ENCODE measurements around the gene TMX4. TPM values are rescaled to one million over a fixed set of nuclear protein-coding genes. Genes with fewer than 3 reads are reported as not detected.
"Not testable (repeated sequence)": the region's sequence is repeated elsewhere in the genome, so short reads cannot be mapped to it uniquely, and the experiment has no call there.

The TMX4 gene
- total and polyA plus RNA-seq, 5 donors, result 77.1 to 220 (median 203) TPM

DNA sequence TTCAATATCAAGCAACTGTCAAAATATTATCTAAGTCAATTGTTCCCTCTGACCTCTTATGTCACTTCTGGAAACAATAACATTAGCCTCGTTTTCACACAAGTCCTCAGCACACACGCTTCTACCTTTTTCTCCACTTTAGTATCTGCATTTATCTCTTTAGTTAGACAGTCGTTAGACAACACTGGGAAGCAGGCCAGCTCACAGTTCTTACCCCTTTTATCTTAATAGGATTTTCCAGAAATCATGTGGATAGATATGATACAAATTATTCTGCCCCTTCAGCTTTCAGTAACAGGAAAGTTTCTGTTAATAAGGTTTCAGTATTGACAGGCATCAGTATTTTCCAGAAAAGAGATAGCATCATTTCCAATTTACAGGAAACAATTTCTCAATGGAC is 53.4 kb downstream of the TMX4 start:
- H3K9me3 ChIP-seq (ENCODE audit: control insufficient read depth, low read length), result no peaks in the 10 kb centered on the region
- intact Hi-C loops (cut with DNase I), result no loop called here
- H3K27ac ChIP-seq (ENCODE audit: low read length), result no peak overlapping the region
- ATAC-seq (no peak), DNase-seq (no peak)
- WGBS, result 26% methylated on average over 3 of the region's 3 CpGs
- H3K4me1 ChIP-seq (ENCODE audit: control insufficient read depth, insufficient read depth, low read length), result no peaks in the 10 kb centered on the region
- H3K4me3 ChIP-seq (ENCODE audit: low read length), result no peak overlapping the region
- H3K27me3 ChIP-seq (ENCODE audit: control insufficient read depth, insufficient read depth), result no peaks in the 10 kb centered on the region

DNA sequence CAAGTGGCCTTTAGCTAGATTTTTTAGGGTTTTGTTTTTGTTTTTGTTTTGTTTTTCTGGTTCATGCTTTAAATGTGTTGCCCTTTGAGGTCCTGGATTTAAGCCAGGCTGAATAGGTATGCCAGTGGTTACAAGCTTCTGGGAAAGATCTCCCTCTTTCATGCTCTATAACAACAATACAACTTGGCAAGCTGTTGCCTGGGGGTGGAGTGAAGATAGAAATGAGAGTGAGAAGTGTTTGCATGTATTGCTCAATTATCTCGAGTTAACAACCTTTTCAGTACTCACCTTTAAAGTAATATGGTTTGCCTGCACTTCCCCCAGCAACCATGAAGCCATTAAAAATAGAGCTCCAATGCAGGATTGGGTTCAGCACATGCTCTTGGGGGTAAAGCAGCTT is 60.1 kb downstream of the TMX4 start:
- 39% methylated on average over 1 of the region's 1 CpG for WGBS
- Histone ChIP-seq H3K4me1 (ENCODE audit: control insufficient read depth, insufficient read depth, low read length) (peaks cover 1% of the 10 kb centered on the region), H3K27me3 (ENCODE audit: control insufficient read depth, insufficient read depth) (no peaks in the 10 kb centered on the region), H3K27ac (ENCODE audit: low read length) (no peak overlapping the region), H3K4me3 (ENCODE audit: low read length) (no peak overlapping the region), H3K9me3 (ENCODE audit: control insufficient read depth, low read length) (no peaks in the 10 kb centered on the region)
- no peak for DNase-seq
- intact Hi-C loops (cut with DNase I), result no loop called here
- no peak for ATAC-seq

DNA sequence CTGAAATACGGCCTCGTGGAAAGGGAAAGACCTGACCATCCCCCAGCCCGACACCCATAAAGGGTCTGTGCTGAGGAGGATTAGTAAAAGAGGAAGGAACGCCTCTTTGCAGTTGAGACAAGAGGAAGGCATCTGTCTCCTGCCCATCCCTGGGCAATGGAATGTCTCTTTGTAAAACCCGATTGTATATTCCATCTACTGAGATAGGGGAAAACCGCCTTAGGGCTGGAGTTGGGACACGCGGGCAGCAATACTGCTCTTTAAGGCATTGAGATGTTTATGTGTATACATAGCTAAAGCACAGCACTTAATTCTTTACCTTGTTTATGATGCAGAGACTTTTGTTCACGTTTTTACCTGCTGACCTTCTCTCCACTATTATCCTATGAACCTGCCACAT is 63.0 kb downstream of the TMX4 start:
- intact Hi-C loops (cut with DNase I); H3K4me1 ChIP-seq (ENCODE audit: control insufficient read depth, insufficient read depth, low read length); DNase-seq; ATAC-seq; H3K9me3 ChIP-seq (ENCODE audit: control insufficient read depth, low read length); H3K27me3 ChIP-seq (ENCODE audit: control insufficient read depth, insufficient read depth); H3K4me3 ChIP-seq (ENCODE audit: low read length); H3K27ac ChIP-seq (ENCODE audit: low read length): not testable (repeated sequence)
- WGBS, result 79% methylated on average over 9 of the region's 9 CpGs

DNA sequence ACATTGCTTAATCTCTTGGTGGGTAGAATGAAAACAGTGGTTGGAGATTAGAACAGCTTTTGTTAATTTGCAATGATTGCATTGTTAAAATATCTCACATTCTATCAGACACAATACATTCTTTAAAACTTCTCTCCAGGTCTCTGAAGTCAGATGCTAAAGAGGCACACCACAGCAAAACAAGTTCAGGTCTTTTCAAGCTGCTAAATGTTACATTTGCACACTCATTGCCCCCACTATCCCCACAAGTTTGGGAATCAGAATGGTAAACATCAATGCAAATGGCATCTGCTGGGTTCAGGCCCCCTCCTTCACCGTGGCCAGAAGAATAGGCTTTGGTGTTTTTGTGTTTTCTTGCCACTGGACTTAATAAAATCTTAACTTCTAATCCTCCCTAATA is 69.2 kb downstream of the TMX4 start:
- no peak for DNase-seq
- 78% methylated on average over 1 of the region's 1 CpG for WGBS
- H3K9me3 ChIP-seq (ENCODE audit: control insufficient read depth, low read length), result no peaks in the 10 kb centered on the region
- H3K4me1 ChIP-seq (ENCODE audit: control insufficient read depth, insufficient read depth, low read length), result no peaks in the 10 kb centered on the region
- H3K4me3 ChIP-seq (ENCODE audit: low read length), result no peak overlapping the region
- intact Hi-C loops (cut with DNase I), result no loop called here
- ATAC-seq, result no peak
- H3K27ac ChIP-seq (ENCODE audit: low read length), result no peak overlapping the region
- H3K27me3 ChIP-seq (ENCODE audit: control insufficient read depth, insufficient read depth), result no peaks in the 10 kb centered on the region

DNA sequence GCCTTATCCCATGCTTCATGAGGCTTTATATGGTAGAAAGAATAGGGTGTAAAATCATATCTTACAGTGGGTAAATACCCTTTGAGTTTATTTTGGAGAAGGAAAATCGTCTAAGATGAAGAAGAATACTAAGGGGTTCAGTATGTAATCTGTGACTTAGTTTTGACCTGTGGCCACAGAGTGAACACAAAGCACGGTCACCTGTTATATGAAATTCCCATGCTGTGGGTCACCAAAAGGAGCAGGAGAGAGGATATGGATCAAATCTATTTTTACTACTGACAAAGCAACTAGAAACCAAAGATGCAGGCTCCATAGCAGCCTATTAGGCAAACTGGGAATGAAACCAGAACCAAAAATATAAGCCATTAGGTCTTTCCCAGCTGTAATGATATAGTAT is 75.7 kb downstream of the TMX4 start:
- DNase-seq, result no peak
- Histone ChIP-seq H3K27me3 (ENCODE audit: control insufficient read depth, insufficient read depth) (no peaks in the 10 kb centered on the region), H3K4me1 (ENCODE audit: control insufficient read depth, insufficient read depth, low read length) (no peaks in the 10 kb centered on the region), H3K27ac (ENCODE audit: low read length) (no peak overlapping the region), H3K9me3 (ENCODE audit: control insufficient read depth, low read length) (no peaks in the 10 kb centered on the region), H3K4me3 (ENCODE audit: low read length) (no peak overlapping the region)
- 39% methylated on average over 2 of the region's 2 CpGs for WGBS
- no peak for ATAC-seq
- intact Hi-C loops (cut with DNase I), result no loop called here

DNA sequence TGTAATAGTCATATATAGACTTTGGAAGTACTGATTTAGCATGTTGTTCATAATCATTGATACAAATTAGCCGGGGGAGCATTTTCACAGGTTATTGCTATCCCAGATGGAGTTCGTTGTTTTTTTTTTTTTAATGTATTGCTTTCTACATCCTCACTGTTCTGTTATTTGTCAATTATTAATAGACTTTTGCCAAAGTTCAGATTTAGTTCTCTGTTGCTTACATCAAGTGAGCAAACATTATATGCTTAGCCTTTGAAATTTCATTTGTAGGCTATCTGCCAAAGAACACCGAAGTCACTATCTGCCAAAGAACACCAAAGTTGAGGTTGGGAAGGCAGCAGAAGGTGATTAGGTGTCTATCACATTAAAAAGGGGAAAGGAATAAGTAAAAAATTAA is 79.2 kb downstream of the TMX4 start, which contains the start of gene HAO1:
Gene HAO1 (minus strand): TSS at position 118 of the 400 bp plus-strand sequence. CDS start 36 bp downstream, at position 82.
- H3K4me3 ChIP-seq (ENCODE audit: low read length), result no peak within 1 kb of the TSS
- H3K27ac ChIP-seq (ENCODE audit: low read length), result no peak within 1 kb of the TSS
- 91% methylated on average over 3 of the region's 3 CpGs for WGBS
- ATAC-seq (no peak), DNase-seq (no peak)
- H3K9me3 ChIP-seq (ENCODE audit: control insufficient read depth, low read length), result no peaks in the 10 kb centered on the region
- intact Hi-C loops (cut with DNase I), result no loop called here
- H3K27me3 ChIP-seq (ENCODE audit: control insufficient read depth, insufficient read depth), result no peaks in the 10 kb centered on the region
- H3K4me1 ChIP-seq (ENCODE audit: control insufficient read depth, insufficient read depth, low read length), result no peaks in the 10 kb centered on the region

DNA sequence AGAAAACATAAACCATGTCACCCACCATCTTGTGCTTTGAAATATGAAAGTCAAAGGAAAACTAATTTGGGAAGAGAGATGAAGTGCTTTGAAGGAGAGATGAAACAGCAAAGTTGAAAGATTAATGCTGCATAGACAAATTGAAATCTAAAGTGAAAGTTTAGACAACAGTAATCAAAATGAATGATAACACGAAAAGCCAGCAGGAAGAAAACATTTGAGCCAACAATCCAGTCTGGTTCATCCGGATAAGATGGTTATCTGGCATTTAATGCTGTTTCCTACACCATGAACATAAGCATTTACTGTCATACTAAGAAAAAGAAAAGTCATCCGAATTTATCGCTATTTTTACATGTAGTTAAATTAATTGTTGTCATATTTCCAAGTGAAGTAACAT is 79.9 kb downstream of the TMX4 start:
- ATAC-seq, result no peak
- DNase-seq, result no peak
- Histone ChIP-seq H3K27me3 (ENCODE audit: control insufficient read depth, insufficient read depth) (no peaks in the 10 kb centered on the region), H3K9me3 (ENCODE audit: control insufficient read depth, low read length) (no peaks in the 10 kb centered on the region), H3K4me1 (ENCODE audit: control insufficient read depth, insufficient read depth, low read length) (no peaks in the 10 kb centered on the region), H3K4me3 (ENCODE audit: low read length) (no peak overlapping the region), H3K27ac (ENCODE audit: low read length) (no peak overlapping the region)
- 56% methylated on average over 4 of the region's 4 CpGs for WGBS
- intact Hi-C loops (cut with DNase I), result loop anchor here (5.0 to 10.0 kb wide), 3 partner anchors 775 to 785 kb away; no protein-coding TSS in a partner anchor

DNA sequence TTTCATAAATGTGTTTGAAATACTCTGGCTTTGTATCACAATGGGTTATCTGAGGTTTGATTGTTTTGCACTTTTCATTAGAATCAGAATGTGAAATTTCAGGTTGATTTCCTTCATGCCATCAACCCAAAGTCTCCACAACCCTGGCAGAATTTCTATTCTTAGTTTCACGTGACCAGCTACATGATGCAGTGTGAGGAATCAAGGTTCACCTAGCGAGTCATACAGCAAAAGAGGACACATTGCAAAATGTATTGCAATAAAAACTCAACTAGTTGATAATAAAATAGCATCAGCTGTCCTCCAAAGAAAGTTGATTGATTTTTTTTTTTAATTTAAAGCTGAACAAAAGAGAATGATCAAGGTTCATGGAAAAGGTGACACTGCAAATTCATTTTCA is 81.5 kb downstream of the TMX4 start:
- intact Hi-C loops (cut with DNase I), result loop anchor here (5.0 to 10.0 kb wide), 3 partner anchors 777 to 787 kb away; no protein-coding TSS in a partner anchor
- Histone ChIP-seq H3K27me3 (ENCODE audit: control insufficient read depth, insufficient read depth) (no peaks in the 10 kb centered on the region), H3K9me3 (ENCODE audit: control insufficient read depth, low read length) (no peaks in the 10 kb centered on the region), H3K4me1 (ENCODE audit: control insufficient read depth, insufficient read depth, low read length) (no peaks in the 10 kb centered on the region), H3K27ac (ENCODE audit: low read length) (no peak overlapping the region), H3K4me3 (ENCODE audit: low read length) (no peak overlapping the region)
- DNase-seq, result no peak
- ATAC-seq, result no peak
- 83% methylated on average over 2 of the region's 2 CpGs for WGBS

DNA sequence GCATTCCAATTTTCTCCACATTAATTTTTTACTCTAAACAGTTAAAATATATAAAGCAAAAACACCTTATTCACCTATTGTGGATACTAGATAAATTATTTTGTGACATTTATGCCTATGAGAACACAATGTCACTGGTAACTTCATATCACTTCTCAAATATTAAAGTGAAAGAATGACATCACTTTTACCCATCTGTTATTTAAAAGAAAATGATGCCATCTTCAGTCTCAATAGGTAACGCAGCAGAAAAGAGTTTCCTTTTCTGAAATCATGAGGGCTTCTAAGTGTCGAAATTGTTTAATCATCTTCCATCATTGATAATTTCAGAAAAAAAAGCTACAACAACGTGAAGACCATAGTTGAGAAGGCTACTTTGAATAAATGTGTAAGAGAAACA is 82.2 kb downstream of the TMX4 start:
- intact Hi-C loops (cut with DNase I), result loop anchor here (5.0 to 10.0 kb wide), 3 partner anchors 777 to 787 kb away; no protein-coding TSS in a partner anchor
- WGBS, result 90% methylated on average over 3 of the region's 3 CpGs

DNA sequence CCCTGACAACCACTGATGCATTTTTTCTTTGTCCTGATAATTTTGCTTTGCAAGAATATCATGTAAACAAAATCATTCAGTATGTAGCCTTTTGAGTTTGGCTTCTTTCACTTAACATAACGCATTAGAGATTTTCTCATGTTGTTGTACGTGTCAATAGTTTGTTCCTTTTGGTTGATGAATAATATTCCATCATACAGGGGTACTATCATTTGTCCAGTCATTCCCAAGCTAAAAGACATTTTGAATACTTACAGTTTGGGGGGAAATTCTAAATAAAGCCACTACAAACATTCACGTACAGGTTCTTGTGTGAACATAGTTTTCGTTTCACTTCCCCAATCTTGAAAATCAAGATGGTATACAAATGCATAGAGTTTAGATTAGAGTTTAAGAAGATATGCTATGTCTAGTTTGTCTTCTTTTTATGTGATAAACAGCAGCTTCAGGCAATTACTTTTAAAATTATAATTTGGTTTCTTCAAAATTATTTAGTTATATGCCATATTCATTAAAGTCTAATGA is 84.5 kb downstream of the TMX4 start:
- Histone ChIP-seq H3K9me3 (ENCODE audit: control insufficient read depth, low read length) (no peaks in the 10 kb centered on the region), H3K27ac (ENCODE audit: low read length) (no peak overlapping the region), H3K4me3 (ENCODE audit: low read length) (no peak overlapping the region), H3K4me1 (ENCODE audit: control insufficient read depth, insufficient read depth, low read length) (no peaks in the 10 kb centered on the region), H3K27me3 (ENCODE audit: control insufficient read depth, insufficient read depth) (no peaks in the 10 kb centered on the region)
- no peak for DNase-seq
- 84% methylated on average over 4 of the region's 4 CpGs for WGBS
- intact Hi-C loops (cut with DNase I), result loop anchor here (5.0 to 10.0 kb wide), 3 partner anchors 780 to 790 kb away; no protein-coding TSS in a partner anchor
- no peak for ATAC-seq

More for the DNA sequence above, 82.2 kb downstream of the TMX4 start:
- no peaks in the 10 kb centered on the region for H3K4me1 ChIP-seq (ENCODE audit: control insufficient read depth, insufficient read depth, low read length)
- no peaks in the 10 kb centered on the region for H3K9me3 ChIP-seq (ENCODE audit: control insufficient read depth, low read length)
- H3K4me3 ChIP-seq (ENCODE audit: low read length), result no peak overlapping the region
- H3K27ac ChIP-seq (ENCODE audit: low read length), result no peak overlapping the region
- ATAC-seq (no peak), DNase-seq (no peak)
- H3K27me3 ChIP-seq (ENCODE audit: control insufficient read depth, insufficient read depth), result no peaks in the 10 kb centered on the region

DNA sequence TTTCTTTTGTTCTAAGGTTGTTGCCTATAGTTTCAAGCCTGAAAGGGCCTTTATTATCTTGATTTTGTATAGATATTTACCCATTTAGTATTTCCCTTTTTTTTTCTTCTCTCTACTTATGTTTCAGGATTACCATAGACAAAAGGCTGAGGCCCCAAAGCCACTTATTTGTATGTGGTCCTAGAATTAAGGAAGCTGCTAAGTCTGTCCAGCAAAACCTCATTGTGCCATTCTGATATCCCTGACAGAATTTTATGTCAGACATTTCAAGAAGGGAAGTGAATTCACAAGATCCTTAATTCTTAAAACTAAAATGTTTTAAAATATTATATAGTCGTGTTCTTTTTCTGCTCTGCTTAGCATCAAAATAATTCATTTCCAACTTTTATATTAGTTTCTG is 86.2 kb downstream of the TMX4 start:
- intact Hi-C loops (cut with DNase I), result loop anchor here in 2 of 4 donors (10.0 kb wide), 2 partner anchors 781 to 791 kb away; no protein-coding TSS in a partner anchor
- H3K27me3 ChIP-seq (ENCODE audit: control insufficient read depth, insufficient read depth), result no peaks in the 10 kb centered on the region
- no peak overlapping the region for H3K27ac ChIP-seq (ENCODE audit: low read length)
- no peaks in the 10 kb centered on the region for H3K4me1 ChIP-seq (ENCODE audit: control insufficient read depth, insufficient read depth, low read length)
- WGBS, result 83% methylated on average over 1 of the region's 1 CpG
- no peak overlapping the region for H3K4me3 ChIP-seq (ENCODE audit: low read length)
- ATAC-seq, result no peak
- no peaks in the 10 kb centered on the region for H3K9me3 ChIP-seq (ENCODE audit: control insufficient read depth, low read length)
- no peak for DNase-seq

DNA sequence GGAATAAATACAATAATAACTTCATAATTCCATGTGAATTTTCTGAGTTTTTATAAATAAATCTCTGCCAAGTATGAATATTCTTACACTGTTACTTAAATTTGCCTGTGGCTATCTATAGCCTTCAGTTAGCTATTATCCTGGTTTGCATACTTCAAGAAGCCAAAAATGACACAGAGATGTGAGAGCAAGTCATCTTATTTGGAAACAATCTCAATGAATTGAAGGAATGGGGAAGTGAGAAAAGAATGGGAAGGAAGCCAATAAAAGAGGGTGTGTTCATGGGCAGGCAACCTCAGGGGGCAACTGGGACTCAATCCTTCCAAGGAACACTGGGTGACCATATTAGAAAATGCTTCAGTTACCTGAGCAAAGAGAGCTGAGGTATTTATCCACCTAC is 89.2 kb downstream of the TMX4 start:
- no peaks in the 10 kb centered on the region for H3K9me3 ChIP-seq (ENCODE audit: control insufficient read depth, low read length)
- DNase-seq (no peak), ATAC-seq (no peak)
- H3K27ac ChIP-seq (ENCODE audit: low read length), result no peak overlapping the region
- intact Hi-C loops (cut with DNase I), result loop anchor here in 2 of 4 donors (10.0 kb wide), 2 partner anchors 784 to 794 kb away; no protein-coding TSS in a partner anchor
- no peaks in the 10 kb centered on the region for H3K4me1 ChIP-seq (ENCODE audit: control insufficient read depth, insufficient read depth, low read length)
- no peaks in the 10 kb centered on the region for H3K27me3 ChIP-seq (ENCODE audit: control insufficient read depth, insufficient read depth)
- no peak overlapping the region for H3K4me3 ChIP-seq (ENCODE audit: low read length)
